GM12801 (cell line): ENCODE measurements around the gene CAPN15.

Experiments used
- TF ChIP-seq, protein P1 (sequence below): IDR thresholded peaks from one replicate; pipeline ENCODE4 v1.5.1; 2011; ENCODE audit warnings: control low read depth; ENCODE audit not compliant: insufficient read length; ENCODE audit errors: extremely low read depth

Gene CAPN15

GRCh38 chr16:589658-590187 lies 62.2 kb downstream of the CAPN15 start, which contains the start of gene RAB40C:
RAB40C (plus strand) TSS chr16:590066; CDS start chr16:590292, 226 bp downstream.
- TF ChIP-seq, protein P1, sequence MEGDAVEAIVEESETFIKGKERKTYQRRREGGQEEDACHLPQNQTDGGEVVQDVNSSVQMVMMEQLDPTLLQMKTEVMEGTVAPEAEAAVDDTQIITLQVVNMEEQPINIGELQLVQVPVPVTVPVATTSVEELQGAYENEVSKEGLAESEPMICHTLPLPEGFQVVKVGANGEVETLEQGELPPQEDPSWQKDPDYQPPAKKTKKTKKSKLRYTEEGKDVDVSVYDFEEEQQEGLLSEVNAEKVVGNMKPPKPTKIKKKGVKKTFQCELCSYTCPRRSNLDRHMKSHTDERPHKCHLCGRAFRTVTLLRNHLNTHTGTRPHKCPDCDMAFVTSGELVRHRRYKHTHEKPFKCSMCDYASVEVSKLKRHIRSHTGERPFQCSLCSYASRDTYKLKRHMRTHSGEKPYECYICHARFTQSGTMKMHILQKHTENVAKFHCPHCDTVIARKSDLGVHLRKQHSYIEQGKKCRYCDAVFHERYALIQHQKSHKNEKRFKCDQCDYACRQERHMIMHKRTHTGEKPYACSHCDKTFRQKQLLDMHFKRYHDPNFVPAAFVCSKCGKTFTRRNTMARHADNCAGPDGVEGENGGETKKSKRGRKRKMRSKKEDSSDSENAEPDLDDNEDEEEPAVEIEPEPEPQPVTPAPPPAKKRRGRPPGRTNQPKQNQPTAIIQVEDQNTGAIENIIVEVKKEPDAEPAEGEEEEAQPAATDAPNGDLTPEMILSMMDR, result no peak

DNA sequence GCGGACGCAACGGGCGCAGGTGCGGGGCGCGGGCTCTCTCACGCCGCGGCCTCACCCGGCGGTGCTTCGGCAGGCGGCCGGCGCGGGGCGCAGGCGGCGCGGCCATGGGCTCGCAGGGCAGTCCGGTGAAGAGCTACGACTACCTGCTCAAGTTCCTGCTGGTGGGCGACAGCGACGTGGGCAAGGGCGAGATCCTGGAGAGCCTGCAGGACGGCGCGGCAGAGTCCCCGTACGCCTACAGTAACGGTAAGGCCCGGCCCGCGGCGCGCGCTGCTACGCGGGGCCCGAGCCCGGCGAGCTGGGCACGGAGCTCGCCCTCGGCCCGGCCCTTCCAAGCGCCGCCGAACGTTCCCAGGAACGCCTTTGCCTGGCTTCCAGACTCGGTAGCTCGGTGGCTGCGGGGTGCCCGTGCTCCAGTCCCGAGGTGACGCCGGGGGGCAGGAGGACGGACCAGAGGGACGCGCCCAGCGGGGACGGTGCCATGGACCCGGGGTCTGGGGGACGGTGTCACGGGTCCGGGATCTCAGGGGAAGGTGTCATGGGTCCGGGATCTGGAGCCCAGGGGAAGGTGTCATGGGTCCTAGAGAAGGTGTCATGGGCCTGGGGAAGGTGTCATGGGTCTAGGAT lies 62.8 kb downstream of the CAPN15 start:
- TF ChIP-seq, protein P1, result no peak

DNA sequence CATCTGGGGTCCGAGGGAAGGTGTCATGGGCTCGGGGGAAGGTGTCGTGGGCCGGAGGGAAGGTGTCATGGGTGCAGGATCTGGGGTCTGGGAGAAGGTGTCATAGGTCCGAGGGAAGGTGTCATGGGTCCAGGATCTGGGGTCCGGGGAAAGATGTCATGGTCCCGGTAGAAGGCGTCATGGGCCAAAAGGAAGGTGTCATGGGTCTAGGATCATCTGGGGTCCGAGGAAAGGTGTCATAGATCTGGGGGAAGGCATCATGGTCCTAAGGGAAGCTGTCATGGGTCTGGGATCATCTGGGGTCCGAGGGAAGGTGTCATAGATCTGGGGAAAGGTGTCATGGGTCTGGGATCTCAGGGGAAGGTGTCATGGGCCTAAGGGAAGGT lies 63.3 kb downstream of the CAPN15 start:
- TF ChIP-seq, protein P1, result no peak

- TF ChIP-seq, protein P1, result no peak
These were observed 63.7 kb downstream of the CAPN15 start for GRCh38 chr16:591231-591630.

DNA sequence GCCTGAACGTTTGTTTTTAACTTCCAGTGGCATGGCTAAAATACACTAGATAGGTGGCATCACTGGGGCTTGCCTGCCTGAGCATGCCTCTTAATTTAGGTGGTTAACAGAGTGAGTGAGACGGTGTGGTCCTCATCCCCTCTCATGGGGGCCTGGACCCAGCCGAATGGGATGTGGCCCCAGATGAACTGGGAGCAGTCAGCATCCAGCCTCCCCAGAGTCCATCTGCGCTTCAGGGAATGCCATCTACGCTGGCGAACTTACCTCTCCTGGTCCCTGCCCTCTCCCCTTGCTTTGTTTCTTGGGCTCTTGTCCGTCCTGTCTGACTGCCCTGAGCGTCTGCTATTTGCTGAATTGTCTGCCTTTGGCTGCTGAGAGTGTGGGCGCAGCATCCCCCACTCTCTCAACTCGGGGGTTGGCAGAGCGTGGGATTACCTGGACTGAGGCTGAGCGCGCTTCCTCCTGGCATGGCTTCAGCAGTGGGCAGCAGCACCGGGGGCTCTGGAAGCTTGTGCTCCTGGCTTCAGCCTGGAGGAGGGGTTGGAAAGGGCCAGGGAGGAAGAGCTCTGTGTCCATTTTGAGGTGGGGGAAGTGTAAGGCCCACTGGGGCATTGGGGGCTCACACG lies 64.5 kb downstream of the CAPN15 start:
- TF ChIP-seq, protein P1, result no peak

DNA sequence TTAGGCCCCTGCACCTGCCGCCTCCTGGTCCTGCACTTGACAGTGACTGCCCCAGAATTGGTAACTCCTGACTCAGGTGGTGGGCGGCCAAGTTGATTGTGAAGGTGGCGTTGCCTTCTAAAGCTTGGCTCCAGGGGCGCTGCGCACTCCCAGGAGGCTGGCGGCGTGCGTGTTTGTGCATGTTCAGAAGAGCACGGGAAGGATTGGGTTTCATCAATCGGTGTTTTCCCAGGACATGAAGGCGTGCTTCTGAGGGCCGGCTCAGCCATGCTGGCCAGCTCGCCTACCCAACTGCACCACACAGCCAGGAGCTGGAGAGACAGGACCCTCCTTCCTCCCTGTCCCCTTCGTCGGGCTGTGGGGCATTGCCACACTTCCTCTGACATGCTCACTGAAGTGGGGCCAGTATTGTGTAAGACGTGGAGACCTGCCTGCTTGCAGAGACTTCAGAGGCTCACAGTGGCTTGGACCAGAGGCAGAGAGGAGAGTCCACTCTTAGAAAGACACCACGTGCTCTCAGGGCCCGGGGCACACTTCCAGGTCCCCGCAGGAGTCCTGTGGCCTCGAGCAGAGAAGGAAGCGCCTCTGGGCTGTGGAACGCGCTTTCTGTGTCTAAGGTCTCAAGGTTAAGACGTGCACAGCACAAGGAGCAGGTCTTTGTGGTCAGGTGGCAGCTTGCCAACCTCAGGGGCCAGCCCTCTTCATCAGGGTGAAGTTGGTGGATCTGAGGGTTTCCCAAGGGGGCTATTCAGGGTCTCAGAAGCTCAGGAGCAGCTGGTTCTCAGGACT lies 65.2 kb downstream of the CAPN15 start:
- TF ChIP-seq, protein P1, result no peak

- TF ChIP-seq, protein P1, result no peak
These were observed 65.9 kb downstream of the CAPN15 start for GRCh38 chr16:593406-593805.
